ENCODE data around the gene KDELR3. TPM values are rescaled to one million over a fixed set of nuclear protein-coding genes. Genes with fewer than 3 reads are reported as not detected.

Gene KDELR3
- total RNA-seq, 2 donors from 2014 or later, result 0.32 to 0.40 TPM

- Mint-ChIP-seq H3K27ac (no peak overlapping the region), H3K36me3 (ENCODE audit: low read depth) (no peaks in the 10 kb centered on the region), H3K4me3 (no peak overlapping the region), H3K4me1 (no peaks in the 10 kb centered on the region), H3K27me3 (peaks cover 4% of the 10 kb centered on the region), H3K9me3 (no peaks in the 10 kb centered on the region)
- ATAC-seq (replicated peaks), result no peak
Measured at GRCh38 chr22:38431266-38432010, 36.5 kb upstream of the KDELR3 start.

DNA sequence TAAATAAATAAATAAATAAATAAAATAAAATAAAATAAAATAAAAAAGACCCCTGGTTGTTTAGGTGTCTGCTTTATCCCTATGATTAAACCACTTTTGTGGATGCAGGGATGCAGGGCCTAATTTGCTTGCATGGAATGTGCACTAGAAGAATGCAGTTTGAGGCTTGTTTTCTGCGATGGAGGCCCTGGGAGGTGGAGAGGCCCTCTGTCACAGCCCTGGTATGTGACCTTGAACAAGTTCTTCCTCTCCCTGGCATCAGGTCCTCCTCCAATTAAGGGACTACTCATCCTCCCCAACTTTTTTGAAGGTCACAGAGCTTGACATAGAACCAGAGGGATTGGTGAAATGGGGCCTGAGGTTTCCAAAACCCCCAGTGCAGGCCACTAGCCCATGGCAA is 35.6 kb upstream of the KDELR3 start:
- Mint-ChIP-seq H3K9me3 (no peaks in the 10 kb centered on the region), H3K4me1 (no peaks in the 10 kb centered on the region), H3K27me3 (peaks cover 4% of the 10 kb centered on the region)

DNA sequence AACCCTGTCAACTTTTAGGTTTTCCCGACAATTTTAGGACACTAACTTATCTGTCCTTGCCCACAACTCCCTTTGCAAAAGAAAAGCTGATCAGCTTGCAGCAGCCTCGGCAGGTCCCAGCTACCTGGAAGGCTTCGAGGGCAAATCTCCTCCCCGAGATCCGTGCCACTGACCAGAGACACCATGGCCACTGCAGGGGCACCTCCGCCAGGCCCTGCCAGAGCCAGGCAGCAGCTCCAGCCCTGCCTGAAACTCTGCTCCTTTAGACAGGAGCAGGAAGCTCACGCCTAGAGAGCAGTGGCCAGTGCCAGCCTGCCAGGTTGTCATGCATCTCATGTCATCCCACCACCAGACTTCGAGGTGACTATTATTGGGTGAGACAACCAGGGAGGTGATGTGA is 34.0 kb upstream of the KDELR3 start:
- Mint-ChIP-seq H3K36me3 (ENCODE audit: low read depth) (no peaks in the 10 kb centered on the region), H3K27me3 (peaks cover 4% of the 10 kb centered on the region), H3K4me3 (no peak overlapping the region), H3K27ac (no peak overlapping the region), H3K4me1 (no peaks in the 10 kb centered on the region), H3K9me3 (no peaks in the 10 kb centered on the region)
- ATAC-seq (replicated peaks), result no peak

More for the DNA sequence above, 35.6 kb upstream of the KDELR3 start:
- H3K27ac Mint-ChIP-seq, result no peak overlapping the region
- H3K4me3 Mint-ChIP-seq, result no peak overlapping the region
- H3K36me3 Mint-ChIP-seq (ENCODE audit: low read depth), result no peaks in the 10 kb centered on the region
- ATAC-seq (replicated peaks), result no peak

DNA sequence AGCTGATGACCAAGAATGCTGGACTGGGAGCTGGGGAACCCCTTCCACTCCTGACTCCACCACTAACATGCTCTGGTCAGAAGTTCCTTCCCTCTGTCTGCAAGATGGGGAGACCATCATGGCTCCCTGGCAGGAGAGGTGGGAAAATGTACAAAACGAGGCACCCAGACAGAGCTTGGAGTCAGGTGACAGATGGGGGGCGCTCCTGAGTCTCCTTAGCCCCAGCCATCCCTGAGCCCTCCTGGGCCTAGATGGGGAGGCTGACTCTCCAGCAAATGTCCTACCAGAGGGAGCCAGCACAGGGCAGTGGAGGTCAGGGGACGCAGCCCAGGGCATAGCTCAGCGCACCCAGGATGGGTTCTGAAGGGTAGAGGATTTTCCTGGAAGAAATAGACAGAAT is 32.9 kb upstream of the KDELR3 start:
- peaks cover 4% of the 10 kb centered on the region for H3K27me3 Mint-ChIP-seq
- H3K36me3 Mint-ChIP-seq (ENCODE audit: low read depth), result no peaks in the 10 kb centered on the region
- ATAC-seq (replicated peaks), result no peak
- no peaks in the 10 kb centered on the region for H3K4me1 Mint-ChIP-seq
- no peak overlapping the region for H3K27ac Mint-ChIP-seq
- no peaks in the 10 kb centered on the region for H3K9me3 Mint-ChIP-seq
- H3K4me3 Mint-ChIP-seq, result no peak overlapping the region

DNA sequence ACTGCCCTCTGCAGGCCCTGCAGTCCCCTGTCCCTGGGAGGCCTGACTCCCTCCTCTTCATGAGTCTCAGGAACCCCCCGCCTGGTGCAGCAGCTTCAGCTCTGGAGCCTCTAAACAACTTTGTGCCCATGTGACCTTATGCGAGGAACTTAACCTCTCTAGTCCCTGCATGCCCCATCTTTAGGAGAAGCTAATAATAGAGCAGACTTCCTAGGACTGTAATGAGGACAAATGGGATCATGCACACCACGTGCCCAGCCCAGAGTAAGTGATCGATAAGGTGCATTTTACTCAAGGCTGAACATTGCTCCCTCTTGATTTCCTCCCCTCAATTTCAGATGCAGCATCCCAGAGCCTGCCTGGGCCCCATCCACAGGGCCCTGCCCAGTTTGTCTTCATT is 31.9 kb upstream of the KDELR3 start:
- no peaks in the 10 kb centered on the region for H3K4me1 Mint-ChIP-seq
- no peak for ATAC-seq (replicated peaks)

DNA sequence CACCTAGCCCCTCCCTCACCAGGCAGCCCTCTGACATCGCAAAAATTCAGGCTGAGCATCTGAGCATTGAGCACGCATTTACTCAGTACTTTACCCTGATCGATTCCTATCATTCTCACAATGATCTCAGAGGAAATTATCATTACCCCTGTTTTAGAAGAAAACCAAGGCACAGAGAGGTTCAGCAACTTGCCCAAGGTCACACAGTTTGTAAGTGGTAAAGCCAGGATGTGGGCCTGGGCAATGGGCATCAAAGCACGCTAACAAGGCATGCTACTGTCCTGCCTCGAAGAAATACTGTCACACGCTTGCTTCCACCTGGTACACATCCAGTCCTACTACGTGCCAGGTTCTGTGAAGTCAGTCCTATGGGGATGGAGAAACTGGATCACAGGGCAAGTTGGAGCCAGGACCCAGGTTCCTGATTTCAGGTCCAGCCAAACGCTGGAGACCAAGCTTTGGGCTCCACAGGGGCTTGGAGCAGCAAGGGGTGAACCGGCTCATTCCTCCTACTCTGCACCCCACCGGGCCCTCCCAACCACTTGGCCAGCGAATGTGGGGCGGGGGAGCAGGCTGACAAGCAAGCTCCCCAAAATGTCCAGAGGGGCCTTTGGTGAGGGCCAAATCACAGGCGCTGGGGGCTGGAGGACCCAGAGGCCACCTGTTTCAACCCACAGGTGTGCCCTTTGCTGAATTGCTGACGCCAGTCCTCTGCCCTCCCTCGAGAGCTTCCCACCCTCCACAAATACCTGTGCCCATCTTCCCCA is 31.1 kb upstream of the KDELR3 start:
- no peak for ATAC-seq (replicated peaks)
- Mint-ChIP-seq H3K27ac (no peak overlapping the region), H3K4me1 (no peaks in the 10 kb centered on the region), H3K9me3 (no peaks in the 10 kb centered on the region), H3K4me3 (no peak overlapping the region), H3K36me3 (ENCODE audit: low read depth) (no peaks in the 10 kb centered on the region), H3K27me3 (peaks cover 13% of the 10 kb centered on the region)

More for the DNA sequence above, 31.9 kb upstream of the KDELR3 start:
- Mint-ChIP-seq H3K27ac (no peak overlapping the region), H3K36me3 (ENCODE audit: low read depth) (no peaks in the 10 kb centered on the region), H3K27me3 (peaks cover 10% of the 10 kb centered on the region), H3K4me3 (no peak overlapping the region), H3K9me3 (no peaks in the 10 kb centered on the region)

GRCh38 chr22:38437416-38437815 is 30.5 kb upstream of the KDELR3 start:
- H3K27ac Mint-ChIP-seq, result no peak overlapping the region
- no peak overlapping the region for H3K4me3 Mint-ChIP-seq
- H3K9me3 Mint-ChIP-seq, result no peaks in the 10 kb centered on the region
- H3K4me1 Mint-ChIP-seq, result no peaks in the 10 kb centered on the region
- H3K27me3 Mint-ChIP-seq, result peaks cover 13% of the 10 kb centered on the region
- H3K36me3 Mint-ChIP-seq (ENCODE audit: low read depth), result no peaks in the 10 kb centered on the region
- ATAC-seq (replicated peaks), result no peak

DNA sequence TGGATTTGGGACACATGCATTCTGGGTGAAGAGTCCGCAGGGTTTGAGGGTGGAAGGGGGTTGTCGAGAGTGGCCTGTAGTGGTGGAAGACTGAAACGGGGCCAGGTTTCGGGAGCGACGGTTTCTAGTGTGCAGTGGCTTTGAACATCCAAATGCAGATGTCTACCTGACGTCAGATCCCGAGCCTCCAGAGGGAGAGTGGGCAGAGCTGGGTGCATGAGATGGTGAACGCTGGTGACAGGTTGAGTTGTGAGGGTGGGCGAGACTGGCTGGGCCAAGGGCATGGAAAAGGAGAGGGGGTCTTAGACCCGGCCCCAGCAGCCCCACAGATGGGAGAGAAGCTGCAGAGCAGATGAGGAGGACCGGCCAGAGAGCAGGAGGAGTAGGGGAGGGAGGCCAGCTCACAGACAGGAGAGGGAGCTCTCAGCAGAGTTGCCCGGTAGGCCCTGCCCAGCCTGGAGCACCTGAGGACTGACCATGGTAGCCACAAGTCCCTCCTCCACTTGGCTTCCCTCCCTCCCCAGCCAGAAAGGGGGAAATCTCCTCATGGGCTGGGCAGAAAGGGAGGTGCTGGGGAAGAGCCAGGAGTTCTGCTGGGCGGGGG is 27.0 kb upstream of the KDELR3 start:
- Mint-ChIP-seq H3K36me3 (ENCODE audit: low read depth) (no peaks in the 10 kb centered on the region), H3K27me3 (peaks cover 21% of the 10 kb centered on the region), H3K4me1 (no peaks in the 10 kb centered on the region), H3K9me3 (no peaks in the 10 kb centered on the region), H3K4me3 (no peak overlapping the region), H3K27ac (no peak overlapping the region)
- ATAC-seq (replicated peaks), result no peak

GRCh38 chr22:38441620-38442287 is 26.1 kb upstream of the KDELR3 start:
- Mint-ChIP-seq H3K4me3 (no peak overlapping the region), H3K9me3 (no peaks in the 10 kb centered on the region), H3K4me1 (no peaks in the 10 kb centered on the region), H3K27ac (no peak overlapping the region), H3K27me3 (peaks cover 21% of the 10 kb centered on the region), H3K36me3 (ENCODE audit: low read depth) (no peaks in the 10 kb centered on the region)
- ATAC-seq (replicated peaks), result no peak

GRCh38 chr22:38442967-38443627 is 24.8 kb upstream of the KDELR3 start:
- ATAC-seq (replicated peaks), result no peak
- H3K4me1 Mint-ChIP-seq, result no peaks in the 10 kb centered on the region
- no peak overlapping the region for H3K4me3 Mint-ChIP-seq
- no peaks in the 10 kb centered on the region for H3K36me3 Mint-ChIP-seq (ENCODE audit: low read depth)
- H3K27ac Mint-ChIP-seq, result peak overlapping the region; percentile 37
- peaks cover 21% of the 10 kb centered on the region for H3K27me3 Mint-ChIP-seq
- H3K9me3 Mint-ChIP-seq, result no peaks in the 10 kb centered on the region

DNA sequence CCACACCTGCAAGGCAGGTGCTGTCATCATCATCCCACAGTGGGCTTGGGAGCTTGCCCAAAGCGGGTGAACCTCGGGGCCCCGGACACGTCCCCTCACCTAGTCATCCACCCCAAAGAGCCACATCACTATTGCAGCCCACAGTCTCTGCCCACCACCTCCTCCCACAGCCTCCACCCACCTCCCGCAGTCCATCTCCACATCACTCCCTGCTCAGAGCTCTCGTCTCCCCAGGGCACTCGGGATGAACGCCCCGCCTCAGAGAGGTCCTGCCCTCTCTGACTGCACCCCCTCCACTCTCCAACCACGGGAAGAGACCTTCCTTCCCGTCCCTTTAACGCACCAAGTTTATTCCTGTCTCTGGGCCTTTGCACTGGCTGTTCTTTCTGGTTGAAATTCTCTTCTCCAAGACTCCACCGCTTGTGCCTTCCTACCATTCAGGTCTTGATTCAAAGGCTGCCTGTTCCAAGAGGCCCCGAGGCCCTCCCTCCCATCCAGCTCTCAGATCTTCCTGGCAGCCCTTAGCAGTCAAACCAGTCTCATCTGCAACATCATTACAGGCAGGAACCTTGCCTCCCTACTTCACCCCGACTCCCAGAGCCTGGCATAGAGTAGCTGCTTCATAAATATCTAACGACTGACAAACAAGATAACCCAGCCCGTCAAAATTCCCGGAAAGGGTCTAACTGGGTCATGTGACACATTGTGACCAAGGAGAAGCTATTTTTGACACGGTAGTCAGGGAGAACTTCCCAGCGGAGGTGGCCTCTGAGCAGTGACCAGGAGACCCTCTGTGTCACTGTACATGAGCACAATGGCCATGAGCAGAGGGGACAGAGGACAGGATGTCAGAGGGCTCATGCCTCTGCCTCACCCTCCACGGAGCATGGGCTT is 24.0 kb upstream of the KDELR3 start:
- no peak for ATAC-seq (replicated peaks)
- no peaks in the 10 kb centered on the region for H3K4me1 Mint-ChIP-seq
- no peaks in the 10 kb centered on the region for H3K36me3 Mint-ChIP-seq (ENCODE audit: low read depth)
- H3K27me3 Mint-ChIP-seq, result peaks cover 21% of the 10 kb centered on the region
- H3K4me3 Mint-ChIP-seq, result no peak overlapping the region
- peak overlapping the region; percentile 37 for H3K27ac Mint-ChIP-seq
- H3K9me3 Mint-ChIP-seq, result no peaks in the 10 kb centered on the region

- no peak overlapping the region for H3K27ac Mint-ChIP-seq
- peaks cover 22% of the 10 kb centered on the region for H3K27me3 Mint-ChIP-seq
- no peak for ATAC-seq (replicated peaks)
- H3K4me1 Mint-ChIP-seq, result no peaks in the 10 kb centered on the region
- no peaks in the 10 kb centered on the region for H3K36me3 Mint-ChIP-seq (ENCODE audit: low read depth)
- no peak overlapping the region for H3K4me3 Mint-ChIP-seq
- no peaks in the 10 kb centered on the region for H3K9me3 Mint-ChIP-seq
Measured at GRCh38 chr22:38444783-38445182, 23.1 kb upstream of the KDELR3 start.

- Mint-ChIP-seq H3K4me1 (no peaks in the 10 kb centered on the region), H3K9me3 (no peaks in the 10 kb centered on the region)
Measured at GRCh38 chr22:38446018-38446601, 21.8 kb upstream of the KDELR3 start.

More at GRCh38 chr22:38446018-38446601, 21.8 kb upstream of the KDELR3 start:
- no peak overlapping the region for H3K4me3 Mint-ChIP-seq
- H3K36me3 Mint-ChIP-seq (ENCODE audit: low read depth), result no peaks in the 10 kb centered on the region
- H3K27me3 Mint-ChIP-seq, result peaks cover 22% of the 10 kb centered on the region
- H3K27ac Mint-ChIP-seq, result no peak overlapping the region
- ATAC-seq (replicated peaks), result no peak

All from activated T-helper 17 cell treated with anti-CD3 and anti-CD28 coated beads, Interleukin-2, amount 50 U/mL, for 72 hours (primary cell).